HG03565 (cell line): ENCODE results near the gene PODXL2.
A peak's percentile ranks its signal among the peaks of the same experiment; 100 is the strongest.
"Not testable (repeated sequence)": the region's sequence is repeated elsewhere in the genome, so short reads cannot be mapped to it uniquely, and the experiment has no call there.

Source experiments
- ATAC-seq: cut with Tn5 transposase; IDR thresholded peaks from one replicate; pipeline ENCODE4 v1.9.1; 2021; ENCODE audit warnings: mild to moderate bottlenecking, moderate library complexity; ENCODE audit not compliant: unreplicated experiment

PODXL2 gene

GRCh38 chr3:127672429-127673190 is 43.6 kb downstream of the PODXL2 start, which contains the start of gene ABTB1:
TSS of gene ABTB1 (plus strand) at chr3:127672952. CDS start at chr3:127673026, 74 bp downstream.
- peak; percentile 33 for ATAC-seq

DNA sequence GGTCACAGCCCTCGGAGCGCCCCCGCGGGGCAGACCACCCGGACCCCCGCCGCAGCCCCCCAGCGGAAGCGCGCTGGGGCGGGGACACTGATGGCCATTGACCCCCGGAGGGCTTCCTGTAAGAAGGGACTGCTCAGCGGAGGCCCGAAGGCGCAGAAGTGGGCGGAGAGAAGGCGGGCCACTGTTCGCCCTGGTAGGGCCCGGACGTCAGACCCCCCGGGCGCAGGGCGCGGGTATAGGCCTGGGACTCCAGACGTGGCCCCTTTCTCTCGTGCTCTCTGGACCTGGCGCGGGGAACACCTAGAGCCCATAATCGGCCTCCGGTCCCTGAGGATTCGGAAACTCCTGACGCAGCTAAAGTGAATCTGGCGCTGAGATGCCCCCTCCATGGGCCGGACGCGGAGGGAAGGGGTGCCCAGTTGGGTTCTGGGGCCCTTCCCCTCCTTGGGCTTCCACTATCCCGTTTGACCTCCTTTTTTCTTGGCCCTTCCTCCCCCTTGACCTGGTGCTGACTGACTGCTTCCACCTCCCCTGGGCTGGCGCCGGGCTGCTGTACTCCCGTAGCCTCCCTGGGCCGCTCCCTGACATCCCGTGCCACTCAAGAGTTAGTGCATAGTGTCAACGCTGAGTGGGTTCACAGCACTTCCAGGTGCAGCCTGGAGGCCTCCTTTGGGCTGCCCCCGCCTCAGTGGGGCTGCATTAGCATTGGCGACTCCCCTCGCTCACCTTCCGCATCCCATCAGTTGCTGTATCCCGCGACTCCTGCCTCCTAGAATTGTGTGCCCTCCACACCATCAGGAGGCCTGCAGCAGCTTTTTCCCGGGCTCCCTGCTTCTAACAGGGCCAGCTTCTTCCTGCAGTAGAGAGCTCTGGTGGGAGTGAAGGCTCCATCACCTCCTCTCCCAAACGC is 44.5 kb downstream of the PODXL2 start:
- peak; percentile 19 for ATAC-seq

DNA sequence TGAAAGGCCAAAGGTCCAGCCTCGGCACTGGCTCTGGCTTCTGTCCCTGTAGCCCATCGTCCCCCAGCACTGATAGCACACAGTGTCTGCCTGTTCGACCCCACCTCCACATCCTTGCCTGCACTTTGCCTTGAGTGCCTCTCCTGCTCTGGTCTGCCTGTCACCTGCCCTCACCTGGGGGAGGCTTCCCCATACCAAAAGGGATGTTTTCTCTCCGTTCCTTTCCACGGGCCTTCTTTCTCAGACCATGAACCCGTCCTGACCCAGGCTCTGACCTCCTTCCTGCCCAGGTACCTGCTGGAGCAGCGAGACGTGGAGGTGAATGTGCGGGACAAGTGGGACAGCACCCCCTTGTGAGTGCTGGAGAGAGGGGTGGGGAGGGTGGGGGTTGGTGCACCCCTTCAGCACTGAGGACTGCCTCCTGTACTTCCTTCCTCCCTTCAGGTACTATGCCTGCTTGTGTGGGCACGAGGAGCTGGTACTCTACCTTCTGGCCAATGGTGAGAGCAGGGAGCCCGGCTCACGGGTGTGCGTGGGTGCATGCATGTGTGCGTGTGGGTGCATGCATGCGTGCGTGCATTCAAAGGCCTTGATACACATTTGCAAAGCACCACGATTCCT is 45.2 kb downstream of the PODXL2 start:
- no peak for ATAC-seq

DNA sequence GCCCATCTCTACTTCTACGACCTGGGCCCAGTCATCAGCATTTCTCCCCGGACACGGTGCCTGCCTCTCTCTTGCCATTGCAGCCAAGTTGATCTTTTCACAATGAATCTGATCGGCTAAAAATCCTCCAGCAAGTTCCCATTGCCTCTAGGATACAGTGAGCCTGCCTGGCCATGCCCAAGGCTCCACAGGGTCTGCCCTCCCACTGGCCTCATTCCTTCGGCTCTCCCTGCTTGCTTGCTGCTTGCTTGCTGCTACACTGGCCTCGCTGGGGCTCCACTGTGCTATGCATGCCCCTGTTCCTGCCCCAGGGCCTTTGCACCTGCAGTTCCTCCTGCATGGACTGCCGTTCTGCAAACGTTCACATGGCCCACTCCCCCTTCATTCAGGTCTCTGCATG is 45.8 kb downstream of the PODXL2 start:
- no peak for ATAC-seq

DNA sequence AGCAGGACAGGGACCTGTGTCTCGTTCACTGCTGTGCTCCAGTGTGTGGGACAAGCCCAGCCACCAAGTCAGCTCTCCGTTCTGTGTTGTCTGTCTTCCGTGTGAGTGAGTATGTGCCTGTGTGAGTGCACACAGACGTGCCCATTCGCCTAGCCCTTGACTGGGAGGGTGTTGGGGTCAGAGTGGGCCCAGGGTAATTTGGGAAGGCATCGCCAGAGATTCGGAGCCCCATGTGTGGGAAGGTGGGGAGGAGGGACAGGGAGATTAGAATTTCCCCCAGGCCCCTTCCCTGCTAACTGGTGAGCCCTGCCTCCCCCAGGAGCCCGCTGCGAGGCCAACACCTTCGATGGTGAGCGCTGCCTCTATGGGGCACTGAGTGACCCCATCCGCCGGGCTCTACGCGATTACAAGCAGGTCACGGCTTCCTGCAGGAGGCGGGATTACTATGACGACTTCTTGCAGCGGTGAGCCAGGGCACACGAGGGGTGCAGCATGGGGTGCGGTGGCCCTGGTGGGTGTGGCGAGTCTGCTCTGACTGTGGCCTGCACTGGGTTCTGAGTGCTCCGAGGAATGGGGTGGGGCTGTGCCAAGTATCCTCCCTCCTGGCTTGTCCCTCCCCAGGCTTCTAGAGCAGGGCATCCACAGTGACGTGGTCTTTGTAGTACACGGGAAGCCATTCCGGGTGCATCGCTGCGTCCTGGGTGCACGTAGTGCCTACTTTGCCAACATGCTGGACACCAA is 46.8 kb downstream of the PODXL2 start:
- no peak for ATAC-seq

DNA sequence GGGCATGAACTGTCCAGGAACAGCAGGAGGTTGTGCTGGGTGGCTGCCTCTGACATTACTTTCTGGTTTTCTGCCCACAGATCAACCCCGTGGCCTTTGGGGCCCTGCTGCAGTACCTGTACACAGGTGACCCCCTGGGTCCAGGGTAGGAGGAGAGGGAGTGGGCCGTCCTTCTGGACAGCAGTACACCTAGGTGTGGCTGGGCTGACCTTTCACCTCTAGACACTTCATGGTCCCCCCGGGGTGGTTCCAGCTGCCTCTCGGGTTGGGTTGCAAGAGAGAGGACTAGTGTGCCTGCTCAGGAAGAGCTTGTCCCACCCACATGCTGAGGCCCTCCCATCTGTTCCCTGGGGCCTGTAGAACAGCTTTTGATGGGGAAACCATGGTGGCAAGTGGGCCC is 47.5 kb downstream of the PODXL2 start:
- no peak for ATAC-seq

DNA sequence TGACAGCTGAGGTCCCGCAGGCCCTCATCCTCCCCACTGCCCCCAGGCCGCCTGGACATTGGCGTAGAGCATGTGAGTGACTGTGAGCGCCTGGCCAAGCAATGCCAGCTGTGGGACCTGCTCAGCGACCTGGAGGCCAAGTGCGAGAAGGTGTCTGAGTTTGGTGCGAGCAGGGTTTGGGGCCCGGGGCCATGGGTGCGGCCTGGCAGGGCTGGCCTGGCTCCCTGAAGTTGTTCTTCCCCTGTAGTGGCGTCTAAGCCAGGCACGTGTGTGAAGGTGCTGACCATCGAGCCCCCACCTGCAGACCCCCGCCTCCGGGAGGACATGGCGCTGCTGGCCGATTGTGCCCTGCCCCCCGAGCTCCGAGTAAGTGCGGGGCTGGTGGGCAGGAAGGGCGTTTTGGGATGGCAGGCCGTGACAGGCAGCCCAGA is 48.0 kb downstream of the PODXL2 start:
- ATAC-seq: no peak

GRCh38 chr3:127677541-127678314 is 48.7 kb downstream of the PODXL2 start:
- ATAC-seq: no peak

DNA sequence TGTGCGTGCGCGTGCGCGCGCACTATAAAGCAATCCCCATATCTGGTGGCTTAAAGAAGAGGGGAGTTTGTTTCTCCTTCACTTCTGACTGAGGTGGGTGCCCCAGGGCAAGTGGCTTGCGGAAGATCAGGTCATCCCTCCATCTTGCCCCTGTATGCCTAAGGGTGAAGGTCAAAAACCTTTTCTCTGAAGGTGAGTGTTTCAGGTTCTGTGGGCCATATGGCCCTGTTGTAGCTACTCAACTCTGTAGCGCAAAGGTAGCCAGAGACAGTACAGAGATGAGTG is 49.3 kb downstream of the PODXL2 start:
- ATAC-seq: no peak

DNA sequence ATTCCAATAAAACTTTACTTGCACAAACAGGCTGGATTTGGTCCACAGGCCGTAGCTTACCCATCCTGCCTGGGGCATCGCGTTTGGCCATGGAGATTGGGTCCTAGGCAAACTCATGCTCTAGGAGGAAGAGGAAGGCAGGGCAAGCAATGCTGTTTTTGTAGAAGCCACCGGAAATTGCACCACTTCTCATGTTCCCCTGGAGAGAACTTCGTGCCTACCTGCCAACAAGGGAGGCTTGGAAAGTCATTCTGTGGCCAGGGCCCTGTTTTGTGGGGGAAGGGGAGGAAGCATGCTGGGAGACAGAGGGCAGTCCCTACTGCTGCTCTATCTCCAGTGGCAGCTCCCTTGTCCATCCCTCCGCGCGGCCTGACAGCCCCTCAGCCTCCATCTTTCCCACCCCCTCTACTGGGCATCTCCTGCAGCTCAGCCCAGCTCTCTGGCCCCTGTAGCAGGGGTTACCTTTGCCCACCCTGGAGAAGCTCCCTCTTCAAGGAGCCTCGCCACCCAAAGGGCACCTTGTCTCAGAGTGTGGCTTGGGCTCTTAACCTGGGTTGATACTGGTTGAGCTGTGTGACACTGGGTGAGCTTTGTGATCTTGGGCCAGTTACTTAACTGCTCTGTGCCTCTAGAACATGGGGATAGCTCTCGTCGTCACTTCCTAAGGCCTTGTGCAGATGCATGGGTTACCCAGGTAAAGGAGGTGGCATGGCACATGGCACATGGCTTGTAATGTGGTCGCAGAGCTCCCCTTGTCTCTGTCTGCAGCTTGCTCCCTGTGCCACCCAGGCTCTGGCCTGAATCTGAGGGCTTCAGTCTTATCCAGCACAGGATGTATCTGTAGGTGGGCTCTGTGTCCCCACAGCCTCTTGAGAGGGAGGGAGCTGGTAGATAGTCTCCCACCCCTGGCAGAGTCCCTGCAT is 49.9 kb downstream of the PODXL2 start:
- ATAC-seq: no peak

GRCh38 chr3:127679534-127680145 is 50.7 kb downstream of the PODXL2 start:
- ATAC-seq: no peak

GRCh38 chr3:127680146-127680661 is 51.2 kb downstream of the PODXL2 start:
- ATAC-seq: no peak

DNA sequence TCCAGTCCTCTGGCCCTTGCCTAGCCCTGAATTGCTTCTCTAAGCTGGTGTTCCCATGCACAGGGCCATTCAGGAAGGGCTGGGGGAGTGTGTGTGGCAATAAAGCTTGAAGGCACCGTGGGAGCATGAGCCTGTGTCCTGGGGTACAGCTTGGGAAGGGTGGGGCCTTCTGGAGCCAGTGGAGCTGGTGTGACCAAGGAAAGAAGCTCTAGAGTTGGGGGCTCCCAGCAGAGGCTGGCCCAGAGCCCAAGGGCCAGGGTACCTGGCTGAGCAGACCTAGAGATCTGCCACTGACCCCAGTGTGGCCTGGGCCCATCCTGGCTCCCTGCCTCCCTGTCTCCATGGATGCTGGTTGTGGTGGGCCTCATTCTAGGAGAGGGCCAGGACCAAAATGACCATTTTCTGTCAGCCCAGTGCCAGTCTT is 51.8 kb downstream of the PODXL2 start:
- no peak for ATAC-seq

DNA sequence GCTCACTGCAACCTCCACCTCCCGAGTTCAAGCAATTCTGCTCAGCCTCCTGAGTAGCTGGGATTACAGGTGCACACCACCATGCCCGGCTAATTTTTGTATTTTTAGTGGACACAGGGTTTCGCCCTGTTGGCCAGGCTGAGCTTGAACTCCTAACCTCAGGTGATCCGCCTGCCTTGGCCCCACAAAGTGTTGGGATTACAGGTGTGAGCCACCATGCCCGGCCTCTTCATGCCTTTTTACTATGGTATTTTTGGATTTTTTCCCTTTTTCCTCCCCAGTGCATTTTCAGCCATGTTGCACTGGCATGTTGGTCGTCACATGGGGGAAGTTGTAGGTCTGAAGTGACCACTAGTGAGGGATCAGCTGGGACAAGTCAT is 53.2 kb downstream of the PODXL2 start:
- ATAC-seq: not testable (repeated sequence)

GRCh38 chr3:127682561-127682960 is 53.6 kb downstream of the PODXL2 start:
- ATAC-seq: no peak

DNA sequence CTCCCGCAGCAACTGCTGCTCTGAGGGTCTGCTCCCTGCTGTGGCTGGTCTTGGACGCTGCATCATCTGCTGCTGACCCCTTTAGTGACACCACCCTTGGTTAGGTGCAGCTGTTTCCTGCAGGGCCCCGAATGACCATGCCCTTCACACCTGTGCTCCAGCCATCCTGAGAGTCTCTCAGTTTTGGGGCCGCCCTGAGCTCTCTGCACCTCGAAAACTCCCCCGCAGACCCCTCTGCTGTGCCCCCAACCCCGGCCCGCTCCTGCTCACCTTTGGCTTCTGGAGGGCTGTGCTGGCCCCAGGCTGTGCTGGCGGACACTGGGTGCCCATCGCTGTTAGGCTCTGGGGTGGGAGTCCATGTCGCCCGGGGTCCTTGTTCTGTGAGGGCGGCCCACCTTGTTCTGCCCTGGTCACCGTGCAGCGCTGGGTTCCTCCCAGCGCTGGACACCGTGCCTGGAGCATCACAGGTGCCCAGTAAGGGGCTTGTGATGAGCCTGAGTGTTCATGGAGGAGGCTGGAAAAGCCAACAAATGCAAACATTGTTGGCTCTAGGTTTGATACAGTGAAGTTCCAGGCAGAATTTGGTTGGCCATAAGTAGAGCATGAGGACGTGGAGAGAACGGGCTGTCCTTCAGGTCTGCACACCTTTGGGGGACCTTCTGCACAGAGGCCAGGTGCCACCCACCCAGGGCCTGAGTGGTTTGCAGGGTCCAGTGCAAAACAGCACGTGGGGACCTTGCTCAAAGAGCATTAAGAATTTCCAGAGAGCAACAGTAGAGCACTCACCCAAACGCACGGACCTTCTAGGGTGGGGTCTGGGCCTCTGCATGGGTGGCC is 56.1 kb downstream of the PODXL2 start:
- no peak for ATAC-seq

DNA sequence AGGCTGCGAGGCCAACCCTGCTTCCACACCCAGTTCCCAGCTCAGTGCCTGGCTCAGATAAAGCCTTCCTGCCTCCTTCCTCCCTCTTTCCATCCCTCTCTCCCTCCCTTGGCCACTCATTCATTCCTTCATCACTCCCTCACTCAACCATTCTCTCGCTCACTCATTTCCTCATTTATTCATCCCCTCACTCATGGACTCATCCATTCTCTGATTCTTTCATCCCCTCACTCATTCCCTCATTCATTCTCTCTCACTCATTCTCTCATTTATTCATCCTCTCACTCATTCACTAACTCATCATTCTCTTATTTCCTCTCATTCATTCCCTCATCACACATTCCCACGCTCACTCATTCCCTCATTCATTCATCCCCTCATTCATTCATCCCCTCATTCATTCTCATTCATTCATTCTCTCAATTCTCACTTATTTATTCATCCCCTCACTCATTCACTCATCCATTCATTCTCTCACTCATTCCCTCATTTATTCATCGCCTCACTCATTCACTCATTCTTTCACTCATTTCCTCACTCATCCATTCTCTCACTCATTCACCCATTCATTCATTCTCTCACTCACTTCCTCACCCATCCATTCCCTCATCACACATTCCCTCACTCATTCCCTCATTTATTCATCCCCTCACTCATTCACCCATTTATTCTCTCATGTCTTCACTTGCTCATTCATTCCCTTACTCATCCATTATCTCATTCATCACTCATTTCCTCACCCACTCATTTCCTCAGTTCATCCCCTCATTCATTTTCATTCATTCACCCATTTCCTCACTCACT is 56.9 kb downstream of the PODXL2 start:
- no peak for ATAC-seq
